NCI-H1930 (cell line): ENCODE results near the gene KRT23.

Source experiments
- DNase-seq, 2 experiments: peaks; one replicate each; lab custom pipeline; 2025; lab: John Stamatoyannopoulos, UW

The KRT23 gene, protein sequence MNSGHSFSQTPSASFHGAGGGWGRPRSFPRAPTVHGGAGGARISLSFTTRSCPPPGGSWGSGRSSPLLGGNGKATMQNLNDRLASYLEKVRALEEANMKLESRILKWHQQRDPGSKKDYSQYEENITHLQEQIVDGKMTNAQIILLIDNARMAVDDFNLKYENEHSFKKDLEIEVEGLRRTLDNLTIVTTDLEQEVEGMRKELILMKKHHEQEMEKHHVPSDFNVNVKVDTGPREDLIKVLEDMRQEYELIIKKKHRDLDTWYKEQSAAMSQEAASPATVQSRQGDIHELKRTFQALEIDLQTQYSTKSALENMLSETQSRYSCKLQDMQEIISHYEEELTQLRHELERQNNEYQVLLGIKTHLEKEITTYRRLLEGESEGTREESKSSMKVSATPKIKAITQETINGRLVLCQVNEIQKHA

DNA sequence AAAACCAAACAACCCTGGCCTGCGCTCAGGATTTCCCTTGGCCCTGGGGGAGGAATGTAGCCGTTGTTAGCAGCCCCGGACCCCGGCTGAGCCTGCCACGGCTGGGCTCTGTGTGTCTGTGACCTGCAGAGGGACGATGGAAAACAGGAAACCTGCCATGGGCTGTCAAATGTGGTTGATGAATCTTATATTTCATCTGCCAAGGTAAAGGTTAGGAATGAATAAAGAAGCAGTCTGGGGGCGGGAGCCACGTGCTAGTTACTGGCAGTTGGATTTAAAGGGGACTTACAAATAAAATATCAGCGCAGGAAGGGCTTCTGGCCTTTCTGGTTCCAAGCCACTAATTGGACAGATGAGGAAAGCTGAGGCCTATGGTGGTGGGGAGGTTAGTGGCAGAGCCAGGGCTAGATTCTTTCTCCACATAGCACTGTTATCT lies at the start of gene KRT23:
TSS of gene KRT23 (minus strand) at position 263 of the 436 bp plus-strand sequence. CDS start 1,043 bp downstream, outside the sequence.
- no peak for DNase-seq

DNA sequence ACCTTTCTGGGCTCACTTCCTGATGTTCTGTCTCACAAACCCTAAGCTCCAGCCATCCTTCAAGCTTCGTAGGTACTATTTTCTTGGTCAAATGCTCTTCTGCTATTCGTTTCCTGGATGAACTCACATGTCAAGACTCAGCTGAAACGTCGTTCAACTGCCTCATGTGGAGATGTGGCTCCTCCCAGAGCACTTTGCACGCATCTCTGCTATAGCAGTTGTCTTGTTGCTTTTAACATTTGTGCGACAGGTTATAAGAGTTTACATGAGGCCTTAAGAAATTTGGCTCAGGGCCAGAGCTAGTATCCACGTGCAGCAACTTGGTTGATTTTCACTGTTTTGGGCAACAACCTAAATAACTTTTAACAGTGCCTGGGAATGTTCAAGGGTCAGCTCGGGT lies 49.5 kb upstream of the KRT23 start:
- no peak for DNase-seq

DNA sequence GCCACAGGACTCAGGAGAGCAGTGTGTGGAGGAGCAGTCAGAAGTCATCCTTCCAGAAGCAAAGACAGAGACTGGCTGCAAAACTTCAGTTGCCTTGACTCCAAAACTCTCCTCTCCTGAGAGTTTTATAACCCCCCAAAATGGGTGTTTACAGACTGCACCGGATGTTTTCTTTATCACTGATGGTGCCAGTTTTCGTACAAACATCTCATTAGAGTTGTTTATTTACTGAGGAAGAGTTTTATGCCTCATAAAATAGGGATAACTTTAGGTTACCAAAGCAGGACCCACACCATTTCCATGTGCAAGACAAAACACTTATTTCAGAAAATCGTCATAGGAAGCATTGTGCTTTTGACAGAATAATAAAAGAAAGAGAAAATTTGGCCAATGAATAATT lies 46.8 kb upstream of the KRT23 start, which contains the start of gene KRT40:
TSS of gene KRT40 (minus strand) at position 101 of the 400 bp plus-strand sequence. CDS start at position 48, 53 bp downstream.
- DNase-seq = no peak

DNA sequence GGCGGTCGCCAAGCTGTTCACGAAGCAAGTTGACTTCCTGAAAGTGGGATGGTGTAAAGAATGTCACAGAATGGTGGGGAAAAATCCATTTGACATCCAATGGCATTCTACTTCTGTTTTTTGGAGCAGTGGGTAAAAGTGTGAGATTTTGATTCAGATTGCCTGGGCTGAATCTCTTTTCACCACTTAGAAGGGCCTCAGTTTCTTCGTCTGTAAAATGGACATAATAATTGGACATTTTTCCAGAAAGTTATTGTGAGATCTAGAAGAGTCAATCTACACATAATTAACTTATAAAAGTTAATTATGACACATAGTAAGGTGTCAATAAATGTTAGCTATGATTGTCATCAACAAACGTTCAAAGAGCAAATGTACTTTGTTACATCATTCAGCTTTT lies 43.7 kb upstream of the KRT23 start:
- DNase-seq = no peak

DNA sequence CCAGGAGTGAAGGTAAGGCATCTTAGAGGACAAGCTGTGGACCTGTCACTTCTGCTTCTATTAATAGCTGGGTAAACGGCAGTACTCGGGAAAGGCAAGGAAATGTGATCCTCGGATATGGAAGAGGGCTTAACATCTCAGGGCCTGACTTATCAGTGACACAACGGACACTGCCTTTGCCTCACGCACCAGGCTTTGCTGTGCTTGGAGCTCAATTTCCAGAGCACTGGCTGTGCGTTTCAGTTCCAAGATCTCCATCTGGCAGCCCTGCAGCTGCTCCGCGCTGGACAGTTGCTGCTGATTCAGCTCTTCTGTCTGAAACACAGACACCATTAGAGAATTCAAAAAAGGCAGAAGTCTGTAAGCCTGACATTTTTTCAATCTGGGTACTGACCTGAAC lies 43.1 kb upstream of the KRT23 start:
- DNase-seq = no peak

DNA sequence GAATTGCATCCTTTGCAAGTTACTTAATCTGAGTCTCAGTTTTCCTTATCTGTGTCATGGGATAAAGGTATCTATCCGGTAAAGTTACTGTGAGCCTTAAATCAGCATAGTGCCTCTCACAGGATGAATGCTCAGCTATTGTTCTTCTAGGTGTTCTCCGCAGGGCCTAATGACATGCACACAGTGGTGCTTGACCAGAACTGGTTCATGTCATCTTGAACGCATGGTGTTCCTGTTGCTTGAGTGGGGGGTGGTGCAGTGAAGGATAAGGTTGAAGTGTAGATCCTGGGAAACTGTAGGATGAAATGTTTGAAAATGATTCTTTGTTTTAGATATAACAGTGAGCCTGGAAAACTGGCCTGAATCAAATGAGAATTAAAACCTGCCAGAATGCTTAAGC lies 42.7 kb upstream of the KRT23 start:
- DNase-seq = no peak

DNA sequence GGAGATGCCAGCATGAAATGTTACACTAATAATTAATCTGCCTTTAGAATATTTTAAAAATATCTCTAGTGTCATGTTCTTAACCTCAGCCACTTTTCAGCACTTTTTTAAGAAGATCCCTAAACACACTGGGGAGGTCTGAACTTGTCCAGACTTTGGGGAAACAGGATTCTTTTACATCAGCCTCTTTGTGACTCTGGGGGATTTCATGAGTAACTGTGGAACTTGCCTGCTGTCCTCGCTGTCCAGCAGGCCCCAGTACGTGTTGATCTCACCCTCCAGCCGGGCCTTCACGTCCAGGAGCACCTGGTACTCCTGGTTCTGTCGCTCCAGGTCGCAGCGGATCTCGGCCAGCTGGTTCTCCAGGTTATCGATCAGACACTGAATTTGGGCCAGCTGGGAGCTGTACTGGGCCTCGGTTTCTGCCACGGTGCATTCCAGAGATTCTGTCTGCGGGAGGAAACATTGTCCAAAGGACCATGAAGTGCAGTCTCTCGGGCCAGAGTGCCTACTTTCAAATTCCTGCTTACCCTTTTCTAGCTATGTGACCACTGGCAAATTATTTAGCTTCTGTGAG lies 41.2 kb upstream of the KRT23 start:
- no peak for DNase-seq

DNA sequence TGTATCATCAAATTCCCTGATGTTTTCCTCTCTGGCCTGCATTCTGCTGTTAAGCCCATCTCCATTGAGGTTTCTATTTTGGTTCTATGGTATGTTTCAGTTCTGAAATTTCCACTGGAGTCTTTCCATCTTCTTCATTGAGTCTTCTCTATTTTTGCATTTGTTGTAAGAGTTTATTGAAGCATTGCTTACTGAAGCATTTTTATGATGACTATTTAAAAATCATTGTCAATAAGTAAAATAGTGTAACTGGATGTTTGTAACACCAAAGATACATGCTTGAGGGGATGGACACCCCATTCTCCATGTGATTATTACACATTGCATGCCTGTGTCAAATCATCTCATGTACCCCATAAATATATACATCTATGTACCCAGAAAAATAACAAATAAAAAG lies 38.1 kb upstream of the KRT23 start:
- no peak for DNase-seq

DNA sequence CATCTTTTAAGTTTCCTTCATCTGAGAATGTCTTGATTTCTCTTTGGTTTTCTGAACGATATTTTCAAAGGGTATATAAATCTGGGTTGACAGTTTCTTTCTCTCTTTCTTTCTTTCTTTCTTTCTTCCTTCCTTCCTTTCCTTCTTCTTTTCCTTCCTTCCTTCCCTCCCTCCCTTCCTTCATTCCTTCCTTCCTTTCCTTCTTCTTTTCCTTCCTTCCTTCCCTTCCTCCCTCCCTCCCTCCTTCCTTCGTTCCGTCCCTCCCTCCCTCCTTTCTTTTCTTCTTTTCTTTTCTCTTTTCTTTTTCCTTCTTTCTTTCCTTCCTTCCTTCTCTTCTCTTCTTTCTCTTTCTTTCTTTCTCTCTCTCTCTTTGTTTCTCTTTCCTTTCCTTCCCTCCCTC lies 36.9 kb upstream of the KRT23 start:
- DNase-seq = no peak

DNA sequence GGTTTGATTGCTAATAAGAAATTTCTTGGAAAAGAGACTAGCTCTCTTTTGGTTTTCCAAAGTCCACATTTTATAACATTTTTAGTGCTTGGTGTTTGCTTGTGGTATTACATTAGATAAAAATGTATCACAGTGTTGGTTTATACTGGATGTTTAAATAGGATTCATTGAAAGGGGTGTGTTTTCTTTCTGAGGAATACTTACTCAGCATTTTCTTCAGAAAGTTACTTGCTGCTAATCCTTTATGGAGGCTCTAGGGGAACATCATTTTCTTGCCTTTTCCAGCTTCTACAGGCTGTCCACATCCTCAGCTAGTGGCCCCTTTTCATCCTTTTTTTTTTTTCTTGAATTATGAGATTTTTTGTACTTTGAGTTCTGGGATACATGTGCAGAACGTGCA lies 30.1 kb upstream of the KRT23 start:
- DNase-seq = no peak

DNA sequence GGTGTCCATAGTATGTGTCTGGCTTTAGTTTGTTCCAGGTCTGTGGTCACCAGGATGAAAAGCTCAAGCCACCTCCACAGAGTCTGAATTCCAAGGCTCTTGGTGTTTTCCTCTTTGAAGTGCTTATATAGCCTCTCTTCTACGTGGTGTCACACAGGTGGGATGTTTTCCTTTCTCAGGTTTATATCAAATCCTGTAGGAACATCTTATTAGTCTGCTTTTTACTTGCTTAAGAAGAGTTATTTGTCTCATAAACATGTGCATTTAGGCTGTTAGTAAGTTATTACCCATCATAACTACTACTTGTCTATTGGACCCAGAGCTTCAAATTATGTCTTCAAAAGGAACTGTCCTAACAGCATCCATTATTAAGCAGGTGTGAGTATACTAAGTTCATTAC lies 29.4 kb upstream of the KRT23 start, which contains the start of gene KRT39:
TSS of gene KRT39 (minus strand) at position 101 of the 400 bp plus-strand sequence. CDS start at position 9, 92 bp downstream.
- no peak for DNase-seq

DNA sequence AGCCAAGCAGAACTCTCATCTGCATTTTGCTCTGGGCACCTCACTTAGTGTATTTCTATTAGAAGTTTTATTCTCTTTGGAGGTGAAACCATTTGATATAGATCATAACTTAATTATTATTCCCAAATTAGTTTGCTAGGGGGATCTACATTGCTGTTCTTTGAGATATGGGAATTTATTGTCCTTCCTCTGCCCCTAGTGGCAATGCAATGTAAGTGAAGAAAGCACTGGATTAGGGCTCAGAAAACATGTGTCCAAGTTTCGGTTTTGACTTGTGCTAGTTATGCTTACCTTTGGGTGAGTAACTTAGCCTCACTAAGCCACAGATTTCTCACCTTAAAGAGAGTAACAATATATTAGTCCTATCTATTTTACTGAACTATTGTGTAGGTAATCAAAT lies 26.4 kb upstream of the KRT23 start:
- DNase-seq = no peak

DNA sequence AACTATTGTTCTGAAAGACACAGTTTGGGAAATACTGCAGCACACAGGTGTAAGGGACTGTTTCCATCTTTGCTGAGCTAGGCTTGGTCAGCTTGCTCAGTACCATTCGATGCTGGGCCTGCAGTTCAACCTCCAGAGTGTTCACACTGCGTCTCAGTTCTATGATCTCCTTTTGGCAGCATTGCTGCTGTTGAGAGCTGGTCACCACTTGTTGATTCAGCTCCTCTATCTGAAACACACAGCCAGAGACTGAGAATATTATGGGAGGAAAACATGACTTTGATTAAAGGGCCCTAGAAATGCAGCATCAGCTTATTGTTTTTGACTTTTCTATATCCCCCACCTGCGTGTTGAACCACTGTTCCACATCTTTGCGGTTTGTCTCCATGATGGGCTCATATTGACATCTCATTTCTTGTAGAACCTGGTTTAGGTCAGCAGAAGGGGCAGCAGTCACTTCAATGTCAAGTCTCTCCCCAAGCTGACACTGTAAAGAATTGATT lies 24.7 kb upstream of the KRT23 start:
- DNase-seq = no peak

DNA sequence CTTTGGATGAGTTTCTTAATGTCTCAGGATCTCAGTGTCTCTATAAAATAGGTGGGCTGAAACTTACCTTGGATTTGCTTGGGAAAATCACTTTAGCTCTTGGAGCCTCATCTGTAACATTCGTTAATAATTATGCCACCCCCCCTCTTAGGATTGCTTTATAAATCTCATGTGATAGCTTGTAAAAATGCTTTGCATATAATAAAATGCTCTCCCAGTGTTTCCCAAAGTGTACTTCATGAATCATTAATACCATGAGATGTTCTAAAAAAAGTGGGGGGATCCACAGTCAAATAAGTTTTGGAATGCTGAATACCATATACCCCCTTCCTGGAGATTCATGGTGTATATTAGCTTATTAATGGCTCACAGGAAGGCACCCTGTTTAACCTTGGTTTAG lies 24.1 kb upstream of the KRT23 start:
- DNase-seq = no peak

DNA sequence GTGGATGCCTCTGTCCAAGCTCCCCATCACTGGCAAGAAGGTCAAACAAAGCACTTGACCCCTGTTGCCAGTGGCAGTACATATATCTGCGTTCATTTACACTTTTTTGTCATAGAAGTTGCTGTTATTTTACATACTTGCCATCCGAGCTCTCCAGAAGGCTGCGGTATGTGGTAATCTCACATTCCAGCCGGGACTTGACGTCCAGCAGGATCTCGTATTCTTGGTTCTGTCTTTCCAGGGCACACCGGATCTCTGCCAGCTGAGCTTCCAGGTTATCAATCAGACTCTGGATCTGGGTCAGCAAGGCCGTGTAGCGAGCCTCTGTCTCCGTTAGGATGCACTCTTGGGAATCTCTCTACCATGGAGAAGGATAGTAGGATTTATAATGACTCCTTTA lies 22.7 kb upstream of the KRT23 start:
- no peak for DNase-seq

DNA sequence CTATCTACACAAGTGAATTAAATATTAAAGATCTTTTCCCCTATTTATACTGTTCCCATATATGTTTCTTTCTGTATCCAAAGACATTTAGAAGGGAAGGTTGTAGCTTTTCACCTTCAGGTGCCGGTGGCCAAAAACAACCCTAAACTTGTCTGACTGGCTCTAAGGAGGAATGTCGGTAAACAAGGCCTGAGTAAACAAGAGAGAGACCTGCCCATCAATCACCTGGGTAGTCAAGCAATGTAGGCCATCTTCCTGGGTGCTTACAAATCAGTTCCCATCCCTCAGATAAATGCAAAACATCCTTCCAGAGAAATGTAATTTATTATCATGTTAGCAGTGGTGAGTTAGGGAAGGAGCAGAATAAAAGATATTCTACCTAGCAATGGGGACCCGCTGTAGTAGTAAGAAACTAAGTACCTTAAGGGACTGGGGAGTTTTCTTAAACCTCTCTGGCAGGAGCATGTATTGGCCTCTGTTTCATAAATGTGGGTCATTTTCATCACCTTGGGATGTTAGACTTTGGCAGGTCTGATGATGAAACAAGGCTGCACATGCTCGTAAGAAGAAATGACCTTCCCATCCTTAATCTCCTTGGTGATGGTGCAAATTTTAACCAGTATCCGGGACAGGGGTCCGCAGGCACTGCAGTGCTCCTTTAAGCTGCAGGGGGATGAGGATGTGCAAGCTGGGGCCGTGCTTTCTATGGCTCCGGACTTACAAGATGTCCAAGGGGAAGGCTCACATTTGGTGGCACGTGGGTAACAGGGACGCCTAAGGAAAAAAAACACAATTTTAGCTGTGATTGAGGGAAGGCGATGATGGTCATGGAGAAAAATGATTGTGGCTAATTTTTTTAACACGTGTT lies 20.9 kb upstream of the KRT23 start:
- DNase-seq = no peak

DNA sequence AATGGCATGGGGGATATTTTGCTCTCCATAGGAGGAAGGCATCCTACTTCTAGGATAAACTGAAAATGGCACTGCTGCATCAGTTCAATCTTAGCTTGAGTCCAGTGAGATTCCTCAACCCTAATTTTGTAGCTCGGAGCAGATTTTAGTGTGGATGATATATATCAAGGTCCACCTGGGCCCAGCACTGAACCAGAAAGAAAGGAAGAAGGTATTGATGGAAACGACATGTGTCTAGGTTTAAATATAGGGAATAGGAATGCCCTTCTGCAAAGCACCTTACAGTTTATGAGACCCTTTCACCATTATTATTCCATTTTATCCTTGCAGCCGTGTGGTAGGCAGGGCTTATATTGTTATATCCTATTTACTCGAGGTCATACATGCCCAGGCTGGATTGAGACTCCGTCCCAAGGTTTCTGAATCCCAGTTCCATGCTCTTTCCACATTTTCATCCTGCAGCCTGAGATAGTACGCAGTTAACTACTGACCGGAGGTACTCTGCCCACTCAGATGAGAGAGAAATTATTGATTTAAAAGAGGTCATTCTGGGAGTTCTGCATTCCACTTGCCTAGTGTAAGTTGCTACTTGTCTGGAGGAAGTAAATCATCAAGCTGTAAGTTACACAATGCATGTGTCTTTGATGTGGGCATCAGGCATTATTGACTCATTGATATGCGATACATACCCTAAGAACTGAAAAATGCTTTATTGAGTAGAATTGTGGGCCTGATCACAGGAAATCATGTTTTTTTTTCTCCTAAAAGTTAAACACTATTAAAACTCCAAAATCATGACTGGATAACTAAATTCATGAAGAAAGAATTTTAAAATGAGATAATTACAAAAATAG lies 19.2 kb upstream of the KRT23 start:
- DNase-seq = no peak

DNA sequence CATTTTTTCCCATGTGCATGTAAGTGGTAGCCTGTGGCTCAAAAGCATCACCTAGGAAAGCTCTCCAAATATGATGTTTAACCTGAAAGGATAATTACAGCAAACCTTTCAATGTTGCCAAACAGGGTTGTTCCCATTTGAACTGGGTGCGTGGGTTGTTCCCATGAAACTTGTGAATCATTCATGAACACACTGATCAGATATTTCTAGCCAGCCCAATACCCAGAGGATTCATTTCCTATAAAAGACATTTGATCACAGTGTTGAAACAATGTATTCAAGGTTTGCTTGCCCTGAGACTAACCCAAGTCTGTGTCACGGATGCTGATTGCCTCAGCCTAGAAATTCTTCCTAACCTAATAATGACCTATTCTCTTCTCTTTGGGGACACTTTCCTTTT lies 16.4 kb upstream of the KRT23 start:
- DNase-seq = no peak

DNA sequence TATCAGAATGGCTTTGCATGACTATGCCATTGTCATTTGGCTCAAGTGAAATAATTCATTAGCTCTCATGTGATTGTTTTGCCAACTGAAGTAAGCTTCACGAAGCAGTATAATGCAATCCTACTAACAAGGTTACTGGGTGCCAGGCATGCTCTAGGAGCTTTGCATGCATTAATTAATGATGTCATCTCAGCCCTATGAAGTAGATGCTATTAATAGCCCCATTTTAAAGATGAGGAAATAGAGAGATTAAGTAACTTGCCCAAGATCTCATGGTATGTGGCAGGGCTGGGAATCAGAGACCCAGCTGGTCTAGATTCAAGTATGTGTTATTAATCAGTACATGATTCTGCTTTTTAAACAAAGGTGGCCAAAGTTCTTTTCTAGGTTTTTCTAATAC lies 15.2 kb upstream of the KRT23 start:
- DNase-seq = no peak

DNA sequence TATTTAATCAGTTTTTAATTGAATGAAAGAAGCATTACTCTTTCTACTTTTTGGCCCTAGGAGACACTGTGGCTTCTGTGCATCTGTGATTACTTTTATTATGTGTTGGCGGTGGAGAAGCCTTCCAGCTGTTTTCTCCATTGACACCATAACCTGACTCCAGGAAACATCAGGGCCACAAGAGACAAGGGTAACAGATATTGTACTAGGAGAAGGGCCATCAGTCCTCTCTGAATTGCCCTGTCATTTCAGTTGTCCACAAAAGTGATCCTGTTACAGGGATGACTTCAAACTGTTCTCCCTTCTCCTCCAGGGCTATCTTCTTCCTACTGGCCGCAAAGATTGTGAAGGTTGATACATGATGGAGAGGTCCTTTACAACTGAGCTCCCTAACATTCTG lies 14.7 kb upstream of the KRT23 start:
- DNase-seq = no peak

DNA sequence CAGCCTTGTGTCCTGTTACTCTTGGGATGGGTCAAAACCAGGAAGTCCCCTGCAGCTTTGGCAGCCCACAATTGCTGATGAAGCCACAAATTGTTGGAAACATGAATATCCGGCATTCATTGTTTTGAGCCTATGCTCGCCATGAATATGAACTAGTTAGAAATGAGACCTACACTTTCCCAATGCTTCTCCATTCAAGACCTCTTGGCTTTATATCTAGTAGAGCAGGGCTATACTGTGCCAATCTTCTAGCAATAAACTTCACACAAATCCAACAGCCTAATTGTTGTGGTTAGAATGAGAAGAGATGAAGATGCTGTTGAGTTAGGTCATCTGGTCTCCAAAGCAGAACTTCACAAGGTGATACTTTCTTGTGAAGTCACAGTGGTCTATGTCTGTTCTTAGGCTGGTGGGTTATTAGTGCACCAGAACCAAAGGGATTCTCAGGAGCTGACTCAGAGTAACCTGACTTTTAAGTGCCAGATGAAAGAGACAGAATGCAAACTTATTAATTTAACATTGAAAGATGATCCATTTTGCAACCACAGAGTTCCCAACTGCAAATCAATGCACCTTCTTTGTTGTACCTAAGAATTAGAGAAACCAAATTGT lies 13.7 kb upstream of the KRT23 start:
- DNase-seq = no peak
